ENCODE results near the gene OSBP2.

DNA sequence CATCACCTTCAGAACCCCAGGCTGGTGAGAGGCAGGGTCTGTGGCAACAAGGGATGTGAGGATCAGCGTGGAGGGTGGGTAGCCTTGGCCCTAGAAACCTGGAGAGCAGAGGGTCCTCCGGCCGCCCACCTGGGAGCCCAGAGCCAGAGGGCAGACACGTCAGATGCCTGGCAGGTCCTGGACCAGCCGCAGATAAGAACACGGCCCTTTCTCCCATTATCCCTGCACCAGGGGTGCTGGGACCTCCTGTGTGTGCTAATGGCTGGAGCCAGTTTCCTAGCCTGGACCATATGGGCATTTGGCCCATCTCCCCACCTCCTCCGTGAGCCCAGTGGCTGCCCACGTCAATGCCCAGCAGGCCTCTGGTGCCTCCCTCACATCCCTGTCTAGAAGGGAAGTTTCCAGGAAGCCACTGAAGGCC is 185.5 kb downstream of the OSBP2 start:
- TF ChIP-seq, protein P1, sequence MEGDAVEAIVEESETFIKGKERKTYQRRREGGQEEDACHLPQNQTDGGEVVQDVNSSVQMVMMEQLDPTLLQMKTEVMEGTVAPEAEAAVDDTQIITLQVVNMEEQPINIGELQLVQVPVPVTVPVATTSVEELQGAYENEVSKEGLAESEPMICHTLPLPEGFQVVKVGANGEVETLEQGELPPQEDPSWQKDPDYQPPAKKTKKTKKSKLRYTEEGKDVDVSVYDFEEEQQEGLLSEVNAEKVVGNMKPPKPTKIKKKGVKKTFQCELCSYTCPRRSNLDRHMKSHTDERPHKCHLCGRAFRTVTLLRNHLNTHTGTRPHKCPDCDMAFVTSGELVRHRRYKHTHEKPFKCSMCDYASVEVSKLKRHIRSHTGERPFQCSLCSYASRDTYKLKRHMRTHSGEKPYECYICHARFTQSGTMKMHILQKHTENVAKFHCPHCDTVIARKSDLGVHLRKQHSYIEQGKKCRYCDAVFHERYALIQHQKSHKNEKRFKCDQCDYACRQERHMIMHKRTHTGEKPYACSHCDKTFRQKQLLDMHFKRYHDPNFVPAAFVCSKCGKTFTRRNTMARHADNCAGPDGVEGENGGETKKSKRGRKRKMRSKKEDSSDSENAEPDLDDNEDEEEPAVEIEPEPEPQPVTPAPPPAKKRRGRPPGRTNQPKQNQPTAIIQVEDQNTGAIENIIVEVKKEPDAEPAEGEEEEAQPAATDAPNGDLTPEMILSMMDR (IDR thresholded peaks at IDR 0.05): no peak
- TF ChIP-seq POLR2A (IDR thresholded peaks at IDR 0.05): no peak
